ENCODE measurements around the gene DDX18.
"Not testable (repeated sequence)": the region's sequence is repeated elsewhere in the genome, so short reads cannot be mapped to it uniquely, and the experiment has no call there.

The DDX18 gene

GRCh38 chr2:117814417-117815264, at the start of gene DDX18:
DDX18 (plus strand) TSS chr2:117814691; CDS start chr2:117814778, 87 bp downstream.
- DNase-seq = peak; percentile 98
- TF ChIP-seq POLR2A (IDR thresholded peaks at IDR 0.05; ENCODE audit: low read length) (peak; percentile 86), GATA1 (IDR thresholded peaks at IDR 0.05; ENCODE audit: low read depth, low read length) (no peak)

- TF ChIP-seq POLR2A (IDR thresholded peaks at IDR 0.05; ENCODE audit: low read length) (no peak), GATA1 (IDR thresholded peaks at IDR 0.05; ENCODE audit: low read depth, low read length) (no peak)
- DNase-seq = no peak
Observed at GRCh38 chr2:117770730-117771129, 43.8 kb upstream of the DDX18 start.

GRCh38 chr2:117771969-117772630, 42.4 kb upstream of the DDX18 start:
- peak in 1 of 2 experiments; percentile 2 for DNase-seq
- TF ChIP-seq POLR2A (IDR thresholded peaks at IDR 0.05; ENCODE audit: low read length) (no peak), GATA1 (IDR thresholded peaks at IDR 0.05; ENCODE audit: low read depth, low read length) (no peak)

GRCh38 chr2:117774716-117775115, 39.8 kb upstream of the DDX18 start:
- TF ChIP-seq GATA1 (IDR thresholded peaks at IDR 0.05; ENCODE audit: low read depth, low read length) (no peak), POLR2A (IDR thresholded peaks at IDR 0.05; ENCODE audit: low read length) (no peak)
- DNase-seq = no peak

- no peak for TF ChIP-seq GATA1 (IDR thresholded peaks at IDR 0.05; ENCODE audit: low read depth, low read length)
- no peak for TF ChIP-seq POLR2A (IDR thresholded peaks at IDR 0.05; ENCODE audit: low read length)
- DNase-seq = no peak
Observed at GRCh38 chr2:117775703-117776219, 38.7 kb upstream of the DDX18 start.

GRCh38 chr2:117776888-117777287, 37.6 kb upstream of the DDX18 start:
- no peak for DNase-seq
- no peak for TF ChIP-seq POLR2A (IDR thresholded peaks at IDR 0.05; ENCODE audit: low read length)
- no peak for TF ChIP-seq GATA1 (IDR thresholded peaks at IDR 0.05; ENCODE audit: low read depth, low read length)

GRCh38 chr2:117785740-117786139, 28.8 kb upstream of the DDX18 start:
- TF ChIP-seq GATA1 (IDR thresholded peaks at IDR 0.05; ENCODE audit: low read depth, low read length) = no peak
- TF ChIP-seq POLR2A (IDR thresholded peaks at IDR 0.05; ENCODE audit: low read length) = no peak
- DNase-seq = peak; percentile 56 to 67

GRCh38 chr2:117786520-117786919, 28.0 kb upstream of the DDX18 start:
- DNase-seq = no peak
- TF ChIP-seq POLR2A (IDR thresholded peaks at IDR 0.05; ENCODE audit: low read length) = no peak
- no peak for TF ChIP-seq GATA1 (IDR thresholded peaks at IDR 0.05; ENCODE audit: low read depth, low read length)

- DNase-seq = no peak
- TF ChIP-seq GATA1 (IDR thresholded peaks at IDR 0.05; ENCODE audit: low read depth, low read length) (no peak), POLR2A (IDR thresholded peaks at IDR 0.05; ENCODE audit: low read length) (no peak)
Observed at GRCh38 chr2:117789505-117789904, 25.0 kb upstream of the DDX18 start.

- TF ChIP-seq POLR2A (IDR thresholded peaks at IDR 0.05; ENCODE audit: low read length) = no peak
- no peak for TF ChIP-seq GATA1 (IDR thresholded peaks at IDR 0.05; ENCODE audit: low read depth, low read length)
- no peak for DNase-seq
Observed at GRCh38 chr2:117794668-117795067, 19.8 kb upstream of the DDX18 start.

GRCh38 chr2:117801826-117802225, 12.7 kb upstream of the DDX18 start:
- DNase-seq = no peak
- TF ChIP-seq GATA1 (IDR thresholded peaks at IDR 0.05; ENCODE audit: low read depth, low read length) (no peak), POLR2A (IDR thresholded peaks at IDR 0.05; ENCODE audit: low read length) (no peak)

- DNase-seq = not testable (repeated sequence)
Observed at GRCh38 chr2:117803644-117804325, 10.7 kb upstream of the DDX18 start.

GRCh38 chr2:117812443-117812842, 2.0 kb upstream of the DDX18 start:
- no peak for DNase-seq
- TF ChIP-seq GATA1 (IDR thresholded peaks at IDR 0.05; ENCODE audit: low read depth, low read length) (no peak), POLR2A (IDR thresholded peaks at IDR 0.05; ENCODE audit: low read length) (no peak)

GRCh38 chr2:117815946-117816345, 1.5 kb downstream of the DDX18 start:
- TF ChIP-seq GATA1 (IDR thresholded peaks at IDR 0.05; ENCODE audit: low read depth, low read length) (no peak), POLR2A (IDR thresholded peaks at IDR 0.05; ENCODE audit: low read length) (no peak)
- peak; percentile 13 to 18 for DNase-seq

All from erythroblast (primary cell).